Hematopoietic multipotent progenitor cell treated with erythropoietin and hydrocortisone succinate and interleukin-3 and kit ligand, for 17 days (in vitro differentiated cells): ENCODE data around the gene SYNJ1.
"Not testable (repeated sequence)": the region's sequence is repeated elsewhere in the genome, so short reads cannot be mapped to it uniquely, and the experiment has no call there.

ENCODE experiments used
- DNase-seq: peaks from one replicate; pipeline ENCODE4 v3.0.0-alpha.2; 2015; ENCODE audit warnings: low spot score

The SYNJ1 gene

DNA sequence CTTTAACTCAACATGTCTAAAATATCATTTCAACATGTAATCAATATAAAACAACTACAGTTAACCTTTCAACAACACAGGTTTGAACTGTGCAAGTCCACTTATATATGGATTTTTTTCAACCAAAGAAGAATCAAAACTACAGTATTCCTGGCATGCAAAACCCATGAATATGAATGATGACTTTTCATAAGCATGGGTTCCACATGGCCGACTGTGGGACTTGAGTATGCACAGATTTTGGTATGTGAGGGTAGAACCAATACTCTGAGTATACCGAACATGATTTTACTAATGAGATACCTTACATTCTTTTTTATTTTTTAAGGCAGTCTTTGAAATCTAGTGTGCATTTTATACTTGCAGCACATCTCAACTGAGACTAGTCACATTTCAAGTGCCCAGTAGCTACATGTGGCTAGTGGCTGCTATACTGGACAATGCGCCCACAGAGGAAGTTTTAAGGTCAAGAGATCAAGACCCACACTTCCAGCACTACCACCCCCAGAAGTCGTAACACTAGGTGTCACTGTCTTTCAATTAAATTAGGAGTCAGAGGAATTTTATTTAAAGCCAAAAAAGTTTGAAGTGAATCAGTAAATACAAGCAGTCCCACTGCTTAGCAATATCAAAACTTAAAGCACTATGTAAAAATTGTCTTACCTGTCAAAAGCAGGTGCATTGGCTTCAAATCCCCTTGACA lies 40.0 kb downstream of the SYNJ1 start:
- no peak for DNase-seq

DNA sequence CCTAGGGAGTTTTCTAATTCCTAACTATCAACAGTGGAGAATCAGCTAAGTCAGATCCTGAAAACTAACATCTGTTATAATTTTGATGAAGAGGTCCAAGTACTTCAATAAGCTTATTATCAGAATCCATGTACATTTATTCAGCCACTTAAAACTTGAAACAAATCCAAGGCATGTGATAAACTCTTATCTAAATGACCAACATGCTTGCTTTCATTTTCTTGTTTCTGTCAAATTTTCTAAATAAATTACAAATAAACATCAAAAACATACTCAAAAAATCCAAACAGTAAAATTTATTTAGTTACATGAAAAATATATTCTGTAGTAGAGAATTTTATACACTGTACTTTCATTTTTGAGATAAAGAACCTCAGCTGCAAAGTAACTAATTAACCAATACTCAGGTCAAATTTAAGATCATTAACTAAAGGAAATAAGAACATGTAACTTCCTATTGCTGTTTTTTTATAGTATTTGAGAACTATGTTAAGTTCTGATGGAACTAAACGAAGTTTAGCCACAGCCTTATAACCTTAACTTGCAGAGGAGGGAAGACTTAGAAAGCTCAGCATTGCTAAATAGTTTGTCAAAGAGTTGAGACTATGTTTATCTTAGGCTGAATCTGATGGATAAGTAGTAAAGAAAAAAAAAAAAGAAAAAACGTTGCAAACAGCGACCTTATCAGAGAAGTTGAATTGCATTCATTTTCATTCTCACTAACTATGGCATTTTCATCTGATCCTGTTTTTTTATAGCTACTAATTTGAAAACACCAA lies 44.9 kb downstream of the SYNJ1 start:
- peak; percentile 47 for DNase-seq

DNA sequence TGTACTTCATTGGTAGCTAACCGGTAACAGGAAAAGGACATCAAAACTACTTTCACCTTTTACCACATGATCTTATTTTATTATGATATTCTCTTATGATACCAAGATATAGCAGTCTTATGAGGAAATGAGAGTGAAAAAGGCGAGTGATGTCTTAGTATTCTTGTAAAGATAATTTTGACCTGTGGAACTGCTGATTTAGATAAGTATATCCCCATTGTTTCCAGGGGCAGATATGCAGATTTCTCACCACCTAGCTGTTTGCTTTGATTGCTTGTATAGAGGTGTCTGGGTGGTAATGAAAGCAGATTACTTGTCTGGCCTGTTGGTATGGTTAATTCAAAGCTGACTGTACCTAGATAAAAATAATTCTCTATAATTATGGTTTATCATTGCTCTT lies 53.1 kb downstream of the SYNJ1 start:
- no peak for DNase-seq

DNA sequence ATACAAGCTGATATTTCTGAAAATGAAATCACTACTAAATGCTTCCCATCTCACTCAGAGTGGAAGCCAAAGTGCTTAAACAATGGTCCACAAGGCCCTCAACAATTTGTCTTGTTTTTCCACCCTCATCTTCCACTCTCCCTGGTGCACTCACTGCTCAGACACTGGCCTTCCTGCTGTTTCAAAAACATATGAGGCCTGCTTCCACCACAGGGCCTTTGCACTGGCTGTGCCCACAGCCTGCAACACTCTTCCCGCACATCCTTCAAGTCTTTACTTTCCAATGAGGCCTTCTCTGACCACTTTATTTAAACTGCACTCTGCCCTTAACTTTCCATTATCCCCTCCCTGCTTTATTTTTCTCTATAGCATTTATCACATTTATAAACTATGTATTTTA lies 53.8 kb downstream of the SYNJ1 start:
- DNase-seq: no peak

DNA sequence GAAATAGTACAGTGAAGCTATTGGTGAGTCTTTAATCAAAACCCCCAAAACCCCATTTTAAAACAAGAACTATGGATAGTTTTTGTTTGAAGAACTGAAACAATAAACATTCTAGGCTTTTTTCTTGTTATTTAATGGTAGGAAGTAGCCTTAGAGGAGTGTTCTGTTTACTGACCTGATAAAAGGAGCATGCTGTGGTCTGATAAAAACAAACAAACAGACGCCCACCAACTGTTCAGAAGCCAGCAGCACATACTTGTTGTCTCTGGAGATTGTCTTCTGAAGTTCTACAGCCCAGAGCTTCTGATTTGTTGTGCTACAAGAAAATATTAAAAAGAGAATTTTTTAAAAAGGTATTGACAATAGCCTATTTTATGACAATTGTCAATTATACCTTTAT lies 61.6 kb downstream of the SYNJ1 start:
- no peak for DNase-seq

DNA sequence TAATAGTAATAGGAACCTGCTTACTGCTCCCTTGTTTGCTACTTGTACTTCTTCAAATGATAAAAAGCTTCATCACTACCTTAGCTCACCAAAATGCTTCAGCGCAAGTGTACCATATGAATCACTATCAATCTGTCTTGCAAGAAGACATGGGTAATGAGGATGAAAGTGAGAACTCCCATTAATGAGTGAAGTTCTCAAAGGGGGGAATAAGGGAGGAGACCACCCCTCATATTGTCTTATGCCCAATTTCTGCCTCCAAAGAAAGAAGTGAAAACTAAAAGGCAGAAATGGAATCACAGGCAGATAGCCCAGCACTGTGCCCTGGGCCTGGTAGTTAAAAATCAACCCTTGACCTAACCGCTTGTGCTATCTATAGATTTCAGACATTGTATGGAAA lies 63.7 kb downstream of the SYNJ1 start:
- DNase-seq: not testable (repeated sequence)

DNA sequence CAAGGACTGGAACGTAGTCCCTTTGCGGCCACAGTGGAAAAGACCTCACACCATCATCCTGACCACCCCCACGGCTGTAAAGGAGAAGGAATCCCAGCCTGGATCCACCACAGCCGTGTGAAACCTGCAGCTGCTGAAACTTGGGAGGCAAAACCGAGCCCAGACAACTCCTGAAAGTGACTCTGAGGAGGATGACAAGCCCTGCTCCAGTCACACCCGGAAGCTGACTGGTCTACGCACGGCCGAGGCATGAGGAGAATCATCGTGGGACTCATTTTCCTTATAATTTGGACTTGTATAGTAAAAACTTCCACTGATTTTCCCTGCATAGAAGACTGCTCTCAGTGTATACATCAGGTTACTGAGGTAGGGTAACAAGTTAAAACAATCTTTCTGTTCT lies 65.8 kb downstream of the SYNJ1 start:
- DNase-seq: not testable (repeated sequence)

DNA sequence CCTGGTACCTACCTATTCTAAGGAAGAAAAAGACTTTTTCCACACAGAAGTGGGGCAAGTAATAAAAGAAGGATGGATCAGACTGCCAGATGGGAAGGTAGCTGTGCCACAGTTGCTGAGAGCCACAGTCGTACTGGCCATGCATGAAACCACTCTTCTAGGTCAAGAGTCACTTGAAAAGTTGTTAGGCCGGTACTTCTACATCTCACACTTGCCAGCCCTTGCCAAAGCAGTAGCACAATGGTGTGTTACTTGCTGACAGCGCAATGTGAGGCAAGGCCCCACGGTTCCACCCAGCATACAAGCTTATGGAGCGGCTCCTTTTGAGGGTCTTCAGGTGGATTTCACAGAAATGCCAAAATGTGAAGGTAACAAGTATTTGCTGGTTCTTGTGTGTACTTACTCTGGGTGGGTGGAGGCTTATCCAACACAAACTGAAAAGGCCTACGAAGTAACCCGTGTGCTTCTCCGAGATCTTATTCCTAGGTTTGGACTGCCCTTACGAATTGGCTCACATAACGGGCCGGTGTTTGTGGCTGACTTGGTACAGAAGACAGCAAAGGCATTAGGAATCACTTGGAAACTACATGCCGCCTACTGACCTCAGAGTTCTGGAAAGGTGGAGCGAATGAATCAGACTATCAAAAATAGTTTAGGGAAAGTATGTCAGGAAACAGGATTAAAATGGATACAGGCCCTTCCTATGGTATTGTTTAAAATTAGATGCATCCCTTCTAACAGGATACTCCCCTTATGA lies 66.6 kb downstream of the SYNJ1 start:
- not testable (repeated sequence) for DNase-seq

DNA sequence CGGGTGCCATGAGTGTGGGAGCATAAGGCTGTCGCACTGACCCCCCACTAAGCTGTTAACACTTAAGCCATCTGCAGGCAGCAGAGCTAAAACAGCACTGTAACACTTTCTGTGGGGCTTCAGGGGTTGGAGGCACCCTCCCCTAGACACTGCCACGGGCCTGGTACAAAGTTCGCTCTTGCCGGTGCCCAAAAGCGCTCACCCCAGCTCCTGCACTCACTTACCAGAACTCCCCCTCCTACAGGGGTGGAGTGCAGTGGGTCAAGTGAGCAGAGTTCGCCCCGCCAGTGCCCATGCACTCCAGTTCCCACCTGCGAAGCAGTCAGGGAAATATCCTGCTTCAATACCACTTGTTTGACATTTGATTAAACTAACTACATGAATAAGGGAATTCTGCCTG lies 69.3 kb downstream of the SYNJ1 start:
- DNase-seq: no peak

DNA sequence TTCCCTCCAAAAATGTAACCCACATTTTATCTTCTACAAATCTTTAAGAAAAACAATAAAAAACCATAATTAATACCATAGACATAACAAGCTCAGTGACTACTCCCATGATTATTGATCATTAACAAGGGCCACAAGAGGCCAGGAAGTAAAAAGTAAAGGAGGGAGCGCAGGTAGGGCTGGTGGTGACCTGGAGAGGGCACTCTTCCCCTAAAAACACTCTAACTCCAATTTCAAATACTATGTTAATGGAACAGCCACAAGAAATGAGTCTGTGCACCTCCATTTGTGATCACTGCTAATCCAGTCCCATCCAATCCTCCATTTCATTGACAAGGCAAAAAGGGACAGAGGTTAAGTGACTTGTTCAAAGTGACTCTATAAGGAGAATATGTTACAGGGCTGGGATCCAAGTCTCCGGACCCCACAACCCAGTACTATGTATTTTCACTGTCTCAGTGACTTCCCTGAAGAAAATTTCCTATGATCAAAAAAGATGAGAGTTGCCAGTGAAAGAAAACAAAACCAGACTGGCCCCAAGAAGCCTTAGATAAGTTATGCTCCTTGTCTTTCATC lies 74.4 kb downstream of the SYNJ1 start:
- DNase-seq: peak; percentile 50

DNA sequence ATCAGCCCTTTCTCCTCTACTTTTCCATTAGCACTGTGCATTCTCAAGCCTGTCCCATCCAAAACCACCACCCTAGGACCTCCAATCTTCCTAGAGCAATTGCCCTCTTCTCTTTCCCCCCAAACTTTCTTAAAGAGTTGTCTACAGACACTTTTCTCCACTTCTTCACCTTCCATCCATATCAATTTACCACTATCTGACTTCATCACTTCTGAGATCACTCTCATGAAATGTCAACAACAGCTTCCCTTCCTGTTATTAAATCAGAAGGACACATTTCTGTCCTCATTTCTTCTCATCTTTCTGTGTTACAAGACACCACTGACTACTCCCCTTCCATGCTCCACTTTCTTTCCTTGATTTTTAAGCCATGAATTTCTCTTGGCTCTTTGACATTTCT lies 79.6 kb downstream of the SYNJ1 start:
- DNase-seq: no peak

DNA sequence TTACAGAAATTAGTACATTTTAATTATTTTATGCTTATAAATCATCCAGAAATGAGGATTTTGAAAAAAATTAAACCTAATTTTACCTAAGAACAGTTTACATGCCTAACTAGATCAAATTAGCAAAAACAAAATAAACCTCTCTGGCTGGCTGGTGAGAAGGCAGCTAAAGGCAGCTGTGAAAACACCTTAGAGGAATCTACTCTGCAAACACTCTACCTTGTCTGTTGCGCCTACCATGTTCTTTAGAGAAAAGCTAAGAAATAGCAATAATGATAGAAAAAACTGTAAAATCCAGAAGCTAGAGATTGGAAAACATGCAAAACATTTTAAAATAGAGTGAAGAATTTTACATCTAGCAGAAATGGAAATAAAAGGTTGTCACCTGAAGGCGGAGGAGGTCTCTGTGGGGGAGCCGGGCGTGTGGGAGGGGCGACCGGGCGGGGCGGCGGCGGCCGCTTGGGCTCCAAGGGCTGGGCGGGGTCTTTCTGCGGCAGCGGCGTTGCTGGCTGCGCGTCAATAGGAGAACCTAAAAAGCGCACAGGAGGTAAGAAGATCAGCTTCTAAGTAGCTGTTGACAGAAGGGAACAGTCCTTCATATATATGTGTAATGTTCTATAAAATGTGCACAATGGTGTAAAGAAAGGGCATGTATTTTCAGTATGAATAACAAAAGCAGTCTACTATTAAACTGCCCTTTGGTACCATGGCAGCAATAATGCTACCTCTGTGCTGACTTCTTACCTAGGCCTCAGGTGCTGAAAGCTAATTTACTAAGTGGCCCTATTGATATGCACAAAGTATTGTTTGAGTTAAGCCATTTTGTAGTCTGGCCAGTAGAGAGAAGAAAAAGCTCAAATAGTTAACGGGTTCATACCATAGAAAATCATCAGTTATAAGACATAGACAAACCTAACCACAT lies 82.3 kb downstream of the SYNJ1 start:
- DNase-seq: no peak

DNA sequence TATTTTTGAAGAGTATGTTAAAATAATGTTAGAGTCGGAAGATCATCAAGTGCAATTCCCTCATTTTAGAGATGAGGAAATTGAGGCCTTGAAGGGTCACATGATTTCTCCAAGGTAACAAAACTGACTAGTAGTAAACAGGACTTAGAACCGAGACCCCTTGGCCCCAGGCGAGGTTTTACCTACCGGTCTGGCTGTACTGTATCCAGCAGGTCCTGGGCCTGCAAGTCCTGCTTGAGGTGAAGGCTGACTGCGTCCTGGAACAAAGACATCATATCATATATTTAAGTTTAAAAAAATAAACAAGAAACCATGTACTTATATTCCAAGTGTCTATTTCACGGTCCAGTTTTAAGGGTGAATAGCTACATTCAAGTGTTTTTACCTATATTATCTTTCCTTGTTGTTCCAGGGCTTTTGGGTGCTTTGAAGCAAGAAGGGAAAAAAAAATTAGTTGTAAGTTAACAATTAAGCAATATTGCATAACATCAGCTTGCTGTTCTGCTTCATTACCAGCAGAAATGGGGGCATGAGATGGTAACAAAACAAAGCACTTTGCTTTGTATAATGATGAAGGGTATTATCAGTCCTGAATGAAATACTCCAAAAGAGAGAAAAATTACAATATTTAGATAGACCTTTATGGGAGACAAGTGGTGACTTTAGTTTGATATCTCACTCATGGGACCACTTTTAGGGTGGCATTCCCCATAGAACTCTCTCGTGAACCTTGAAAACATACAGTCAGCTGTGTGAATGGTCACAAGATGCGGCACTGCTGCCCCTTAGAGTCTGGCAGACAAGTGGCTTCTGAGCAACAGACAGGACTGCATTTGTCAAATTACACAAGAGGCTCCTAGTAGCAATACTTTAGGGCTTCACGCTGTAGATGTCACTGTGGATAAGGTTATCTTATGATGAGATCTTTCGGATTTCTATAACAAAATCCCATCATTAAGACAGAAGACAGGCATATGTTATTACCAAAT lies 85.8 kb downstream of the SYNJ1 start:
- no peak for DNase-seq

DNA sequence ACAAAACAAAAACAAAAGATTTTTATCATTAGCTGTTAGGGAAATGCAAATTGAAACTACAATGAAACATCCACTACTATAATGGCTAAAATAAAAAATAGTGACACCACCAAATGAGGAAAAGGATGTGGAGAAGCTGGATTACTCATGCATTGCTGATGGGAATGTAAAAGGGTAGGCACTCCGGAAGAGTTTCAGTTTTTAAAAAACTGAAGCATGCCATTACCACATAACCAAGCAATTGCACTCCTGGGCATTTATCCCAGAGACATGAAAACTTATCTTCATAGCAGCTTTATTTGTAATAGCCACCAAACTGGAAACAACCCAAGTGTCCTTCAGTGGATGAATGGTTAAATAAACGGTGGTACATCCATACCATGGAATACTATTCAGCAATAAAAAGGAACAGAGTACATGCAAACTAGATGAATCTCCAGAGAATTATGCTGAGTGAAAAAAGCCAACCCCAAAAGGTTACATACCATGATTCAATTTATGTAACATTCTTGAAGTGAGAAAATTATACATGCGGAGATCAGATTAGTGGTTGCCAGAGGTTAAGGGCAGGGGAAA lies 101.1 kb downstream of the SYNJ1 start:
- no peak for DNase-seq

DNA sequence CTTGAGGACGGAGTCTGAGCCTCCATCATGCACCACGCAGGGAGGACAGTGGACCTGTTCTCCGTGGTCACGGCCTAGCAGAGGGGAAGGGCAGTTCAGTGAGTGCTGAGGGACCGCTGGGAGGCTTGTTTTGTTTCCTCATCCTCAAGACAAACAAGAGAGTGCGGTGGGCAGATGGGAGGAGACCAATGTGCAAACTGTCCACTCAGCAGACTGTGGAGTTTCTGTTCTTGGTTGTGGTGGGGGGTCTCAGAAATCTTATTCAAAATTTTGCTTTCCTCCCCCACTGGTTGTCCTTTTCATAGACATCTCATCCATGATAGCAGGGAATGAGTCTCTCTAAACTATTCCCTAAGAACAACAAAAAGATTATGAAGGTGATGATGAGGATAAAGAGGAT lies 109.6 kb downstream of the SYNJ1 start:
- DNase-seq: not testable (repeated sequence)

DNA sequence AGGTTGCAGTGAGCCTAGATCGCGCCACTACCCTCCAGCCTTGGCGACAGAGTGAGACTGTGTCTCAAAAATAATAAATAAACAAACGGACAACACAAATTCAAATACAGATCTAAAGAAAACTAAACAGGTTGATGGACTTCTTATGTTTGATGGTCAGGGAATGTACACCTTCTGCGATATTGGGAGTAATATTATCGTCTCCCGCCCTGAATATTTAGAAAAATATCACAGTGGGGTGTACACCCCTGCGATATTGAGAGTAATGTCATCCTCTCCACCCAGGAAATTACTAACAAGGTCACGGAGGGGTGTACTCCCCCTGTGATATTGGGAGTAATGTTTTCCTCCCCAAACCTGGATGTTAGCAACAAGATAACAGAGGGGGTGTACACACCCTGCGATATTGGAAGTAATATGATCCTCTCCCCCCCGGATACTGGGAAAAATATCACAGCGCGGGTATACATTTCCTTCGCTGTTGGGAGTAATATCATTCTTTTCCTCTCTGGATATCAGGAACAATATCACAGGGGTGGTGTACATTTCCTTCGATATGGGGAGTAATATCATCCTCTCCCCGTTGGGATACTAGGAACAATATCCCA lies 114.3 kb downstream of the SYNJ1 start:
- no peak for DNase-seq

DNA sequence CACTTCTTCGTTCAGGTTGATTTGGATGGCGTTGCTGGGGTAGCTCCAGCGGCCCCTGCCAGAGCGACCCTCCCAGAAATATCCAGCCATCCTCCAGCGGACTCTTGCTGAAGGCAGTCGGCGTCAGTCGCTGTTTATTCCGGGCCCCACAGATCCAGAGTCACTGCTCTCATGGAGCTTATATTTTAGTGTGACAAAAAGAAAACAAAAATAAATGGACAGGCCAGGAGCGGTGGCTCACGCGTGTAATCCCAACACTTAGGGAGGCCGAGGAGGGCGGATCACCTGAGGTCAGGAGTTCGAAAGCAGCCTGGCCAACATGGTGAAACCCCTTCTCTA lies 114.8 kb downstream of the SYNJ1 start:
- DNase-seq: no peak

DNA sequence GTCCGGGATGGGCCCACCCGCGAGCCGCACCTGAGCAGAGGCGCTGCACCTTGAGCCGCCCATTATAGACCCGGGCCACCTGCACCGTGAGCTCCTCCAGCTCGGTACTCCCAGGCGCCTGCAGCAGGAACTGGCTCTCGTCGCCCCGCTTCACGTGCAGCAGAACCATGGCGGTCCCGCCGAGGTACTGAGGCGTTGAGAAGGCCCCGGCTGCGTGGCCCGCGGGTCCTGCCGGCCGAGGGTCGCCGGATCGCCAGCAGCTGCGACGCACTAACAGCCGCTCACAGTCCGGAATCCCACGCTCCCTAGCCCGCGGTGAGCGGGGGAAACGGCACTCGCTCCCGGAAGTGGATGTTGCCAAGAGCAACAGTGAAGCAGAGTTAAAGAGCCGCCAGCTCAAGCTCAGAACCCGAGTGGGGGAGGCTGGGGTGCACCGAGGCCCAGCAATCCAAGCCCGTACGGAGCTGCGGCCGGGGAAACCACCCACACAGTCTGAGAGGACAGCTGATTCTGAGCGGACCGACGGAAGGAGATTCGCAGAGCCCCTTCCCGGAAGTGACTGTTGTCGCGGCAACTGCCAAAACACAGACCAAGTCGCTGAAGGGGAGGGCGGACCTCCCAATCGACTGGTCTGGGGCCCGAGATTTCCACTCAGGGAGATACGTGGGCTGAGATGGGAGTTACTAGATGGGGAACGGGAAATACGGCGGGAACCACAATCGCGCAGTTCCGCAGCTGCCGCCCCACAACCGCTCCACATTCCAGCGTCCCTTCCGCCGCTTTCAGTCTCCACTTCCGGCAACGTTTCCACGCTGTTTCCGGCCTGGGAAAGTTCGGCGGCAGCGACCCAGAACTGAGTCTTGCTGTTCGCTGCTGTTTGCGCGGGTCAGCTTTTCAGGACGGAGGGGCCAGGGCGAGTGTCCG lies 115.5 kb downstream of the SYNJ1 start, which contains the start of gene CFAP298:
Gene CFAP298 (minus strand): TSS at position 303 of the 924 bp plus-strand sequence. CDS start 134 bp downstream, at position 169.
- peak; percentile 82 for DNase-seq
